SHP77 (cell line): ENCODE data around the gene APLP2.
"Not testable (repeated sequence)": the region's sequence is repeated elsewhere in the genome, so short reads cannot be mapped to it uniquely, and the experiment has no call there.

ENCODE experiments used
- DNase-seq, 2 experiments: peaks; one replicate each; lab custom pipeline; 2025; lab: John Stamatoyannopoulos, UW

APLP2 gene

DNA sequence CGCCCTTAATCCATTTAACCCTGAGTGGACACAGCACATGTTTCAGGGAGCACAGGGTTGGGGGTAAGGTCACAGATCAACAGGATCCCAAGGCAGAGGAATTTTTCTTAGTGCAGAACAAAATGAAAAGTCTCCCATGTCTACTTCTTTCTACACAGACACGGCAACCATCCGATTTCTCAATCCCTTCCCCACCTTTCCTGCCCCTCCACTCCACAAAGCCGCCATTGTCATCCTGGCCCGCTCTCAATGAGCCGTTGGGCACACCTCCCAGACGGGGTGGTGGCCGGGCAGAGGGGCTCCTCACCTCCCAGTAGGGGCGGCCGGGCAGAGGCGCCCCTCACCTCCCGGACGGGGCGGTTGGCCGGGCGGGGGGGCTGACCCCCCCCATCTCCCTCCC lies 20.8 kb downstream of the APLP2 start:
- not testable (repeated sequence) for DNase-seq

DNA sequence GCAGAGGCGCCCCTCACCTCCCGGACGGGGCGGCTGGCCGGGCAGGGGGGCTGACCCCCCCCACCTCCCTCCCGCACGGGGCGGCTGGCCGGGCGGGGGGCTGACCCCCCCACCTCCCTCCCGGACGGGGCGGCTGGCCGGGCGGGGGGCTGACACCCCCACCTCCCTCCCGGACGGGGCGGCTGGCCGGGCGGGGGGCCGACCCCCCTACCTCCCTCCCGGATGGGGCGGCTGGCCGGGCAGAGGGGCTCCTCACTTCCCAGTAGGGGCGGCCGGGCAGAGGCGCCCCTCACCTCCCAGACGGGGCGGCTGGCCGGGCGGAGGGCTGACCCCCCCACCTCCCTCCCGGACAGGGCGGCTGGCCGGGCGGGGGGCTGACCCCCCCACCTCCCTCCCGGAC lies 21.5 kb downstream of the APLP2 start:
- not testable (repeated sequence) for DNase-seq

DNA sequence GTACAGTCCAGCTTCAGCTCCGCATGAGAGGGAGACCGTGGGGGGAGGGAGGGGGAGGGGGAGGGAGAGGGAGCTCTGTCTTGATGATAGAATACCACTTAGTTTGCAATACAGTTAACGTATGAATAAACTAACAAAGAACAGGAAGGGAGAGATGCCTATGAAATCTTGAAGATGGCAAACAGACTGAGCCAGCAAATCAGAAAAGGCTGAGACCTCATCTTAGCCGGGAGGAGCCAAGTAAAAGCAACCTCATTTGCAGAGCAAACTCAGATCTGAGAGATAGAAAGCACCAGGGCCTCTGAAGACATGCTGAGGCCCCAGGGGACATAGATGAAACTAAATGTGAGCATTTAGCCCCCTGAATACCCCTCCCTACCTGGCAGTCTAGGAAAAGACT lies 23.0 kb downstream of the APLP2 start:
- DNase-seq, result no peak

DNA sequence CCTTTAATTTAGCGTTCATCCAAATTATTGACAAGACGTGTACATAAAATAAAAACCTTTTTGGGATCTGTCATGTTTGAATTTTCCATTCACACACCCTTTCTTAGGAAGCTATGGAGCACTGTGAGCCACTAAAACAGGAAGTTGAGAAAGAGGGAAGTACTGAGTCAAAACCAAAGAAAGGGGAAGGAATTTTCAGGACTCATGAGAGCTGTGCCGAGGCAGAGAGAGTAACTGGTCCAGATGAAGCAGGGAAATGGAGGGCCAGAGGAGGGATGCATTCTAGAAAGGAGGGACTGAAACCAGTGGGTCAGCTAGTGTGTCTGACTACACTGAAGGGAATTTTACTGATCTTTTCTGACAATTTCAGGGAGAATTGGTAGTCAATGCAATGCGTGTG lies 24.9 kb downstream of the APLP2 start:
- no peak for DNase-seq

DNA sequence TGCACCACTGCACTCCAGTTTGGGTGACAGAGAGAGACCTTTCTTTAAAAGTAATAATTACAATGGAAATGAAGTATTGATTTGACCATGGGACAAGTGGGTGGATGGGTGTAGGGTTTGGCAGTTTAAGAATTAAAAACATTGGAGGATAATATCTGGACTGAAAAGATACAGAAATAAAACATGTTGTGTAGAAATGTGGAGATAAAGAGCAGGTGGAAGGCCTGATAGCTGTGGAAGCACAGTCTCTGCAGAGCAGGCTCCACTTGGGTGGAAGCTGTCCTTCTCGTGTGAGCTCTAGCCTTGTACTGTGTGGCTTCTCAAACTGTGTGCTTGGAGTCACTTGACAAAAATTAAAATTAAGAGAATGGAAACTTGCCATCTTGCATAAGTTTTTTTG lies 25.6 kb downstream of the APLP2 start:
- no peak for DNase-seq

DNA sequence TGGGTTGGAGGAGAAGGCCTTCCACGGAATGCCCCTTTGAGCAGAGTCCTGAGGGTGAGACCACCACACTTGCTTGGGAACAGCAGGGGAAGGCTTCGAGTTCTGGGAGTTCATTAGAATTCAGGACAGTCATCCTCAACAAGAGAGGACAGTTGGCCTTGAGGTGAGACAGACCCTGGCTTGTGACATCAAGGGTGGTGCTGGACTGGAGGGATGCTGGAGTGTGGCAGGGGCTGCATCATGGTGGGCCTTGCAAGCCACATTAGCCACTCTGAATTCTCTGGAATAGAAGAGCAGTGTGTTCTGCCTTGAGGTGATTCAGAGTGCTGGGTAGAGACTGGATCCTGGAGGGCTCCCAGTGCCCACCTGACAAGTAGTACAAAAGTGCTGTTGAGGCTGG lies 26.3 kb downstream of the APLP2 start:
- DNase-seq, result no peak

DNA sequence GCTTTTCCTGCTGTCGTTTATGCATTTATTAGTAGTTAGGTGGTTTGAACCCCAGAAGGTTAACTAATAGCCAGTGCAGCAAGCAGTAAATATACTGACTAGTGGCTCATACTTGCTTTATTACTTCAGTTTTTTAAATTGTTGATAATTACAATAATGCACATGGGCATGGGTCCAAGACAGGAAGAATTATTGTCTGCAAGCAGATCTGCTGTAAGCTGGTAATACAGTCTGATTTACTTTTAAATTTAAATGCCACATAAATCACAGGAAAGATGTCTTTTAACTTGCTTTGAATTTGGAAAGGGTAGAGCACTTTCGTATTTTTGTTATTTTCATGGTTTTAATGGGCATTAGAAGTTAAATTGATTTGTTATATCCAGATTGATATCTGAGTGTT lies 27.1 kb downstream of the APLP2 start:
- no peak for DNase-seq

DNA sequence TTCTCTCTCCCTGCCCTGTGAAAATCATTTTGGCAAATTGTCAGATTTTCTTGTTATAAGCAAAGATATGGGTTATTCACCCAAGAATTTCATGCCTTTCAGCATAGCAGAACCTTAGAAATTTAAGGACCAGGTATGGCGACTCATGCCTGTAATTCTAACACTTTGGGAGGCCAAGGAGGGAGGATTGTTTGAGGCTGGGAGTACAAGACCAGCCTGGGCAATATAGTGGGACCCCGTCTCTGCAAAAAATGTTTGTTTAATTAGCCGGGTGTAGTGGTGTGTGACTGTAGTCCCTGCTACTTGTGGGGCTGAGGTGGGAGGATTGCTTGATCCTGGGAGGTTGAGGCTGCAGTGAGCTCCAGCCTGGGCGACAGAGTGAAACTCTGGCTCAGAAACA lies 27.6 kb downstream of the APLP2 start:
- no peak for DNase-seq

DNA sequence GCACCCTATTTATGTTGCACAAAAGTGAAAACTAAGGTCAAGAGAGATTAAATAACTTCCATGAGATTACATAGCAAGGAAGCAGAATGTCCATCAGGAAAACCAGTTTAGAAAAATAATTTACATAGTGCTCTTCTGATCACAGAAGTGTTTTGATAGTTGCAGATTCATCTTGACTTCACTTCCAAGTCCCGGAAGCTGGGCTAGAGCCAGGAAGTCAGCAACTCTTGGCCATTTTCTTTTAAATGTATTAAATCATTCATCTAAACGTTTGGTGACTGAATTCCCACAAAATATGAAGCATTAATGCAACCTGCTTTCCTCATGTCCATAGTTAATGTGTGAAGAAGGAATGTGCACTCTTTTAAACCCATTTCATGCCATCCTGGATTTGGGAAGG lies 29.7 kb downstream of the APLP2 start:
- no peak for DNase-seq

DNA sequence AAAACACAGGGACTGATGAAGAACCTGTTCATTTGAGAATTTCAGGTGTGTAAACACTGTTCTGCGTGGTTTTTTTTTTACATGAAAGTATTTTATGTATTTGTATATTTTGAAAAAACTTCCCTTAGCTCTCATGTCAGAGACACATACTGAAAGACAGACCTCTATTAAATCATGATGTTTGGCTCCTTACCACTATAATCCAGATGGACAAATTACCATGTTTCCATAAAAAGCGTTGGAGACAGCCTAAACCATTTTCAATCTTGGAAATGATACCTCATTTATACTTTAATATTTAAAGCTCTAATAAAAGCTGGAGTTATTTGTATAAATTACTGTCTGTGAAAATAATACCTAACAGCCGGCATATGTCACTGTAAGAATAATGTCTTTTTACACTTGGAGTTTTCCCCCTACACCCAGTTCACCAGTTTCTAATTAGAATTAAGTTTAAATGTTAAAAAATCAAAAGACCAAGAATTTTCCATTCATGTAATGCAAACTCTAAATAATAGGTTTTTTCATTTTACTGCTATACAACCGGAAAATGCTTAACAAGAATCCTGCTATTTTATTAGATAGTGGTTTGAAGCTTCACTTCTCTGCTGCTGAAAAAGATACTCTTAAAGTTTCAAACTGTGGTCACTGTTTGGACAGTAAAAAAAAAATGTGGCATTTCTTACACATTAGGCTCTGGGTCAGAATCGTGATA lies 30.8 kb downstream of the APLP2 start:
- no peak for DNase-seq

DNA sequence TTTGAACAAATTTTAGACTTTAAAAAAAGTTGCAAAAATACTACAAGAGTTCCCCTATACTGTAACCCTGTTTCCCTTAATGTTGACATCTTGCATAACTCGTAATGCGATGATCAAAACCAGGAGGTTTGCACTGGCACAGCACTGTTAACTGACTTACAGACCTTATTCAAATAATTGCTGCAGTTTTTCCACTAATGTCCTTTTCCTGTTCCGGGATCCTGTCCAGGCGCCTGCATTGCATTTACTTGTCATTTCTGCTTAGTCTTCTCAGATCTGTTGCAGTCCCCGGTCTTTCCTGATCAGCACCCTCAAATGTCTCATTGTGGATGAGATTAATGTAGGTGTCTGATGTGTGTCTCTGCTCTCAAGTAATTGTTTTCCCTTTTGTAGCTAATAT lies 32.0 kb downstream of the APLP2 start:
- no peak for DNase-seq

DNA sequence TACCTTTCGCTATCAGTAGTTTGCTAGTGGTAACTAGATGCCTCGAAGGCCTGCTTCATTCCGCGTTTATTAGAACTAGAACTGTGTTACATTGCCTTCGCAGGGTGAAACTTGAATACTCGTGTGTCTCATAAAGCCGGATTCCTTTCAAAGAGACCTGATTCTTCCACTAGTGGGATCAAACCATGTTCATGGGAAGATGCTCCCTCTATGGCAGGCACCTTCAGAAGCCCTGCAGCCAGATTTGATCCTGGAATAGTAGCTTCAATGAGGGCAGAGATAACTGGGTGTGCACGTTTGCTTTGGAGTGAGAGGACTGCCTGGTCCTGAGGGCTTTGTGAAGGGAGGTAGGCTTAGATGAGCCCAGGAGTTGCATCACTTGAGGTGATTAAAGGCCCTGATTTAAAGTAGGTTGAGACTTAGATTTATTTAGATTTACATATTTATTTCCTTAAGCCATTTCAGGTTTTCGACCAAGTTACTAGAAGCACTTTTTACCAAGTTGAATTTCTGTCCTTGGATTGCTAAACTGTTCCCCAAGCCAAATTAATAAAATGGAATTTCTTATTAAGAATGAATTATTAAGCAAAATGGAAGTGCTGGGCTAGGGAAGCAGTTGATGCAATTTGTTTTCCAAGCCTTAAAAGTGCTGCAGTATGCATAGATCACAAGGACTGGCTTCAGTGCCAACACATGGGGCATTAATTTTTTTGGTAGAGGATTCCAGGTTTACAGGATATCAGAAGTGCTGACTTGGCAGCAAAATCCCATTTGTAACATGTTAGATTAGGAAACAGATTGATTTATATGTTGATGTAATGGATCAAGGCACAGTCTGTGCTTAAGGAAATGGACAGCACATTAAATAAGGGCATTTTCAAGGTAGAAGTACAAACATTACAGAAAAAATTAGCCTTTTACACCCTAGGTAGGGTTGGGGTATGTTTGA lies 32.9 kb downstream of the APLP2 start:
- no peak for DNase-seq

DNA sequence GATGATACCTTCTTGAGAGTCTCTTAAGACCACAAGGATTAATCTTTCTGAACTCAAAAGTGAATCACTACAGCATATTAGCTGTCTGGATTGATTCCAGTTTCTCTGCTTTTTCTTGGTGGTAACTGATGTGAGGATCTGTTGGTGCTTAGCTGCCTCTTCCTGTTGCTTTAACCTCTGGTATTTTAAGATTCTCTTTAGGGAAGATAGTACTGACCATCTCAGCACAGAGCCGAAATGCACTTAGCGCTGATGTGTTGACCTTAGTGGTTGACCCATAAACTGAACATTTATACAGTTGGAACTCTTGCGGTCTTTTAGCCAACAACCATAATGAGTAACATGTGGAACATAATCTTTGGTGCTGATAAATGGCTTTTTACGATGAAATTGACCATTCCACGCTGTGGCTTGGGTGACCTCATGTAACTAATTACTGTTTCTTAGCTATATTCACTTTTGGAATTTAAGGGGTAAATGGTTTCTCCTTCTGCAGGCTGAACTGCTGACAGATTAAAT lies 33.7 kb downstream of the APLP2 start:
- DNase-seq, result no peak

DNA sequence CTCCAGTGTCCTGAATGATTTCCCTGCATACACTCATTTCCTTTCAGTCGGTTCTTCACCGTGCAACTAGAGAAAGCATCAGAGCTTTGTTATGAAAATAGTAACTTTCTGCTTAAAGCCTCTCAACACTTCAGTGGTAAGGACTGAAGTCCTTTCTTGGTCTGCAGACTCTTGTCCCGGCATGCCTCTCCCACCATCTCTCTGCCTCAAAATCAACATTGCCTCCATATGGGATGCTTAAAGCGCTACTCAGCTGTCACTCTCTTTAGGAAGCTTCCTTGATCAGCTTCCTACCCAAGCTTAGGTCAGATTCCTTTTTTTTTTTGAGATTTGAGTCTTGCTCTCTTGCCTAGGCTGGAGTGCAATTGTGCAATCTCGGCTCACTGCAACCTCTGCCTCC lies 36.7 kb downstream of the APLP2 start:
- DNase-seq, result no peak

DNA sequence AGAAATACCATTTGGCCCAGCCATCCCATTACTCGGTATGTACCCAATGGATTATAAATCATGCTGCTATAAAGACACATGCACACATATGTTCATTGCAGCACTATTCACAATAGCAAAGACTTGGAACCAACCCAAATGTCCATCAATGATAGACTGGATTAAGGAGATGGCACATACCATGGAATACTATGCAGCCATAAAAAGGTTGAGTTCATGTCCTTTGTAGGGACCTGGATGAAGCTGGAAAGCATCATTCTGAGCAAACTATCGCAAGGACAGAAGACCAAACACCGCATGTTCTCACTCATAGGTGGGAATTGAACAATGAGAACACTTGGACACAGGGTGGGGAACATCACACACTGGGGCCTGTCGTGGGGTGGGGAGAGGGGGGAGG lies 39.0 kb downstream of the APLP2 start:
- DNase-seq, result not testable (repeated sequence)

DNA sequence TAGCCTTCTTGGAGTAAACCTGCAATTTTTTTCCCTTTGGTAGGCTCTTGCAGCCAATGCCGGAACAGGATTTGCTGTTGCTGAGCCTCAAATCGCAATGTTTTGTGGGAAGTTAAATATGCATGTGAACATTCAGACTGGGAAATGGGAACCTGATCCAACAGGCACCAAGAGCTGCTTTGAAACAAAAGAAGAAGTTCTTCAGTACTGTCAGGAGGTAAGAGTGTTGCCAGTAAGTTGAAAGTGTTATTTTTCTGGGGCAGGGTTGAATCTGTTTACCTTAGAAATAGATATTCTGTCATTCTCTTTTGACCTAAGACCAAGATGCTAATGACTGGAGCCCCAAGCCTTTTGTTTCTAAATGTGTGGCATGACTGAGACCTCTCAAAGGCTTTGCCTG lies 39.7 kb downstream of the APLP2 start:
- DNase-seq, result no peak

DNA sequence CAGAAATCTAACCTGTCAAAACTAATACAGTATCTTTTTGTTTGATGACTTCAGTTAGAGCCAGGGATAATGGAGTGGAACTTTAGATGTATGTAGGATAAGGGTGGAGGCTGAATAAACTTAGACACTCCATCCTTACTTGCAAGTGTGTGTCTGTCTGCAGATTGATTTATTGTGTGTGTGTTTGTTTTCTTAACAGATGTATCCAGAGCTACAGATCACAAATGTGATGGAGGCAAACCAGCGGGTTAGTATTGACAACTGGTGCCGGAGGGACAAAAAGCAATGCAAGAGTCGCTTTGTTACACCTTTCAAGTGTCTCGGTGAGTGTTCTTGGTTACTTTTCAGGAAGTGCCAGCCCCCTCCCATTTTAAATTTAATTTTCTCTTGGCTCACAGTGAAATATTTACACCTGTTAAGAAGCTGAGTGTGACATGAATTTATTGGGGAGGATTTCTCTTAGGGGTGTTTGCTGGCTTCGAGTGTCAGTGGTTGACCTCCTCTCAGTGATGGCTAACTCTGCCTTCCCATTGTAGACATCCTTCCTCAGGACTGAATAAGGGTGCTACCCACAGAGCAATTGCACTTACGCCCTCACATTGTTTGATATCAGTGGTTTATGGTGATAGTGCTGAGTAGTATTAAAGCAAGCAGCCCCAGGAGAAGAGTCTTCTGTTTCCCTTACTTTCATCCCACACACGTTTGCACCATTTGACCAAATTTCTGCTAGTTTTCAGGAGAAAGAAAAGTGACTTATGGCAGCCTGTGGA lies 40.8 kb downstream of the APLP2 start:
- no peak for DNase-seq

DNA sequence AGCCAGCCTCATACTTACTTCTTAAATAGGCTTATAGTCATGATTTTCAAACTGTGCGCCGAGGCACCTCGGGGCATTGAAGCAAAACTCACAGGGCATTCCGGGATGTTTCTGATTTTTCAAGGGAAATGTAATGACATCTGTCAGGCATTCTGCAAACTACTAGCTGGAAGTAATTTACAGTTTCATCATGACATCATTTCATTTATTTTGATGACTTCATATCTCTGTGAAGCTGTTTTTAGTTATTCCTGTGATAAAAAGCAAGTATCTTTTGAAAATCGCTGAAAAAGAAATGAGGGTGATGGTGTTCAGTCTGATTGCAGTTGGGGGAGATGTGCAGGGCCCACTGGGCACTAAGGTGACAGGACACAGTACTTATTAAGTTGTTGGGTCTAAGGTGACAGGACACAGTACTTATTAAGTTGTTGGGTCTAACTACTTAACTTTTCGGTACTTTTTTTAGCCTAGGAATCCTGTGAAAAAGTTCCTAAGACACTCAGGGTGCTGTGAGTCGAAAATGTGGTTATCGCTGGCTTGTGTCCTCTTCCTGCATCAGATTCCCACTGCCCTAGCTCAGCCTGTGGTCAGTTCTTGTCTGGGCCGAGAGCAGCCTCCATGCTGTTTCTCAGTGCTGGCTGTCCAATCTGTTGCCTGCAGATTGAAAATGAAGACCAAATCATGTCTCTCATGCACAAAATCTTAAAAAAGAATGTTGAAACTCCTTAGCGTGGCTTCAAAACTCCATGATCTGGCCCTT lies 42.6 kb downstream of the APLP2 start:
- no peak for DNase-seq

DNA sequence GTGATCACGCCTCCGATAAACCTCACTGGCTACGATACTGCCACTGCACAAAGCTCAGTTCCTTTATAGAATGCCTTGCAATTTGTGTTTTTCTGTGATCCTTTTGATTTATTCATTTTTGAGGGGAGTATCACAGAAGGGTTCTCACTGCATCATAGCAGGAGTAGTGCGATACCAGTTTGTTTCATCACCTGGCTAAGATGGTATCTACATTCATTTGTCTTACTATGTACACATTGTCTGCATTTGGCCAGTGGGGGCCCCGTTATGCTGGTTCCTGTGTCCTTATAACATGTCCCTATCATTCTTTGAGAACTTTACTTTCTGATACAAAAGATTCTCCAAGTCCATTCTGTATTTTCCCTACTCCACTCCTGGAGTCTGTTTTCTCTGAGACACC lies 44.6 kb downstream of the APLP2 start:
- no peak for DNase-seq

DNA sequence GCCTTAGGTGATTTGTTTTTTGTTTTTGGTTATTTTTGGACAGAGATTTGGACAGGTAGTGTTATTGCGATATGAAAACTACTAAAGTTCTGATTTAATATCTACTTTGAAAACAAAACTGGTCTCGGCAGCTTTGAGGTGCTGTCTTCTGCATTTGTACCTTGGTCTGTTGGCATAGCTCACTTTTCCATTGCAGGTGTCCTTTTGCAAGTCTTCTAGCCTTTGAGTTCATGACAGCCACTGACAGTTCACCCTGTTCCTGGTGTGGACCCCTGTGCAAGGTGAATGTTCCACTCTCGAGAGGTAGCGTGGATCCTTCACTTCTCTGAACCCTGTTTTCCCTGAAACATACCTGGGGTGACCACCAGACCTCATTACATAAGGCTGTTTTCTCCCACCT lies 45.0 kb downstream of the APLP2 start:
- DNase-seq, result no peak

DNA sequence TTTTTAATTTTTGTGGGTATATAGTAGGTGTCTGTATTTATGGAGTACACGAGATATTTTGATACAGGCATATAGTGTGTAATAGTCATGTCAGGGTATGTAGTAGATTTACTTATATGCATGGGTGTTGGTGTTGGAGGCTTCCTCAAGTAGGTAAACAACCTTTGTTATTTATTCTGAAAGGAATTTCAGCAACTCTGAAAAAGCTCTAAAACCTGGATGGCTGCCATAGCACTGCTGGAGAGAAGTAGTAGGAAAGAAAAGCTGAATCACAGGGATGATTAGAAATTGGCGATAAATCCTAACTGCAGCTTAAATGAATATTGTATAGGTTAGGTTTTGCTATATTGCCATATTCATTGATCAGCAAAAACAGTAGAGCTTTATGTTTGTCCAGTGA lies 45.5 kb downstream of the APLP2 start:
- no peak for DNase-seq

DNA sequence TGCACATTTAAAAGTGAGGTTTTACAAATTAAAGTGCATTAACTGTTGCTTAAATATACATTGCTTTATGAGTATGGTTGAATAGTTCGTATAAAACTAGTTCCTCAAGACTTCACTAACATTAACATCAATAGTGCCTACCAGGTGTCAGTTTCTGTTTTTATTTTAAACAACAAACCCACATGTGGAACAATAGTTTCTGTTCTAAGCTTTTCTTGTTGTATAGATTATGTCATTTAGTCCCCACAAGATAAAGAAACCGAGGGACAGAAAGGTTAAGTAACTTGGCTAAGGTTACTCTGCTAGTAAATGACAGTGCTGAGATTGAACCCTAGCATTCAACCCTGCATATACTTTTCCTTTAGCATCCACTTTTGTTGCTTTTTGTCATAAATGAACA lies 48.5 kb downstream of the APLP2 start:
- DNase-seq, result no peak
